Measurements from ENCODE around the gene MRPL49.

The MRPL49 gene

GRCh38 chr11:65103476-65103875 is 18.6 kb upstream of the MRPL49 start:
- DNase-seq = no peak

DNA sequence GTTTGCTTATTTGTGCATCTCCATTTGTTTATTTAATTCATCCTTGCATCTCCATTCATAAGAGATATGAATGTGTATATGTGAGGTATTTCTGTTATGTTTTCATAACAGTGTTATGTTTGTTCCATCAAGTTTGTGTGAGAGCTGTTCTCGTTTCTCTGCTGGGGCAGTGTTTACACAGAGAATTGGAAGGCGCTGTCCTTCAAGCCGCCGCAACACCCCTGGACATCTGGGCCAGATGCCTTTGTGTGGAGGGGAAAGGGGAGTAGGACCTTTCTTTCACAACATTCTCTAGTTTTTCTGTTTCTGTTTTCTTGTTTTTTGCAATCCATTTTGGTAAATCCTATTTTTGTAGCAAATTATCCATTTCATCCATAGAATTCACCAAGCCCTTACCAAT is 17.5 kb upstream of the MRPL49 start:
- DNase-seq = no peak

DNA sequence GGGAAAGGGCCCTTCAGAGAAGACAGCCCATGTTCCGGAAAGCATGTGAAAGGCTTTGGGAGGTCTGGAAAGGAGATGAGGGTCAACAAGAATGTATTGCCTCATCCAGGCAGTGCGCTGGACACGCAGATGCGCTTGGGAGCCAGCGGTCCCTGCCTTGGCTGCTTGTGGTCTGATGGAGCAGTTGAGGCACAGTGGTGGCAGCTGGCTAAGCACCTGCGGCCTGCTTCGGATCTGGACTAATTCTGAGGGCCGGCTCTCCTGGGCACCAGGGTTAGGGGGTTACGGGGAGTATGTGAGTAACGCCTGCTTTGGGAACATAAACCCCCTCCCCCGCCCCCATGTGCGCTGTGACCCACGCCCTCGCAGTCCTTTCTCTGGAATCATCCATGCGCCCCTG is 15.0 kb upstream of the MRPL49 start:
- no peak for DNase-seq

- no peak for DNase-seq
These were observed 14.2 kb upstream of the MRPL49 start for GRCh38 chr11:65107751-65108468.

GRCh38 chr11:65108469-65109123 is 13.5 kb upstream of the MRPL49 start:
- no peak for DNase-seq

DNA sequence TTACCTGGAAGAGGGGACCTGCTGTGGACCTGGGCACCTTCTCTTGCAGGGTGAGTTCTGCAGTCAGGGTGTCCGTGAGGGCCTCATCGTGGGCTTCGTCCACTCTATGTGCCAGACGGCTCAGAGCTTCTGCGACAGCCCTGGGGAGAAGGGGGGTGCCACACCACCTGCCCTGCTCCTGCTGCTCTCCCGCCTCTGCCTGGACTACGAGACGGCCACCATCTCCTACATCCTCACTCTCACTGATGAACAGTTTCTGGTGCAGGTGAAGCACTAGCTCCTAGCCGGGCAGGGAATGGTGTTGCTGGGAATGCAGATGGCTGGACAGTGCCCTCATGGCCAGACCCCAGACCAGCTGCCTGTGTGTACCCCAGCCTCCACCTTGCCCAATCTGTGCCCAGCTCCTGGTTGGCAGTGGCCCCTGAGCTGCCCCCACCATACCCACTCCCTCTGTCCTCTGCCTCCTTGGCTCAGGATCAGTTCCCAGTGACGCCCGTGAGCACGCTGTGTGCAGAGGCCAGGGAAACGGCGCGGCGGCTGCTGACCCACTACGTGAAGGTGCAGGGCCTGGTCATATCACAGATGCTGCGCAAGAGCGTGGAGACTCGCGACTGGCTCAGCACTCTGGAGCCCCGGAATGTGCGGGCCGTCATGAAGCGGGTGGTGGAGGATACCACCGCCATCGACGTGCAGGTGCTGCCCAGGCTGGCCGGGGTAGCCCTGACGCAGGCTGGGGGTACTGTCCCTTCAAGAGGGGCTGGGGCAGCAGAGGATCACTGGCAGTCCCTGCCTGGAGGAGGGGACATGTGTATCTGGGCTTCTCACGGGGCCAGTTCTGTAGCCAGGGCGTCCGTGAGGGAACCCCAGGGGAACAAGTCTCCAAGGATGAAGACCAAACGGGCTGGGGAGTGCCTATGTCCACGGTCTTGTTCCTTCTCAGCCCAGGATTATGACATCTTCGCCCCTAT is 12.6 kb upstream of the MRPL49 start:
- DNase-seq = no peak

DNA sequence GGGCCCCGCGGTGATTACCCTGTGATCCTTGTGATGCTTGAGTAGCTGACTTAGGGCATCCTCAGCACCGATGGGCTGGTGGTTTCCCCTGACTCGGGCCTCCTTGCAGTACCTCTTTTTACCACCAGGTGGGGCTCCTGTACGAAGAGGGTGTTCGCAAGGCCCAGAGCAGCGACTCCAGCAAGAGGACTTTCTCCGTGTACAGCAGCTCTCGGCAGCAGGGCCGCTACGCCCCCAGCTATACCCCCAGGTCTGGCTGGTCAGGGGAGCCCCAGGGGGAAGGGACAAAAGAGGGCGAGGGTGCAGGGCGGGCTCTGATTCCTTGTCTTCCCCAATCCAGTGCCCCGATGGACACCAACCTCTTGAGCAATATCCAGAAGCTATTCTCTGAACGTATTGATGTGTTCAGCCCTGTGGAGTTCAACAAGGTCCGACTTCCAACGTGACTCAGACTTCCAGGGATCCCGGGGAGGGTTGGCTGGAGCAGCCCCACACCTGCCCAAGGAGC is 11.7 kb upstream of the MRPL49 start:
- DNase-seq = peak; percentile 99

- DNase-seq = no peak
These were observed 10.9 kb upstream of the MRPL49 start for GRCh38 chr11:65111159-65111743.

GRCh38 chr11:65111744-65112545 is 10.2 kb upstream of the MRPL49 start, which contains the start of gene TM7SF2:
TM7SF2 (plus strand) TSS chr11:65111872; CDS start chr11:65112016, 144 bp downstream.
- DNase-seq = peak; percentile 95

DNA sequence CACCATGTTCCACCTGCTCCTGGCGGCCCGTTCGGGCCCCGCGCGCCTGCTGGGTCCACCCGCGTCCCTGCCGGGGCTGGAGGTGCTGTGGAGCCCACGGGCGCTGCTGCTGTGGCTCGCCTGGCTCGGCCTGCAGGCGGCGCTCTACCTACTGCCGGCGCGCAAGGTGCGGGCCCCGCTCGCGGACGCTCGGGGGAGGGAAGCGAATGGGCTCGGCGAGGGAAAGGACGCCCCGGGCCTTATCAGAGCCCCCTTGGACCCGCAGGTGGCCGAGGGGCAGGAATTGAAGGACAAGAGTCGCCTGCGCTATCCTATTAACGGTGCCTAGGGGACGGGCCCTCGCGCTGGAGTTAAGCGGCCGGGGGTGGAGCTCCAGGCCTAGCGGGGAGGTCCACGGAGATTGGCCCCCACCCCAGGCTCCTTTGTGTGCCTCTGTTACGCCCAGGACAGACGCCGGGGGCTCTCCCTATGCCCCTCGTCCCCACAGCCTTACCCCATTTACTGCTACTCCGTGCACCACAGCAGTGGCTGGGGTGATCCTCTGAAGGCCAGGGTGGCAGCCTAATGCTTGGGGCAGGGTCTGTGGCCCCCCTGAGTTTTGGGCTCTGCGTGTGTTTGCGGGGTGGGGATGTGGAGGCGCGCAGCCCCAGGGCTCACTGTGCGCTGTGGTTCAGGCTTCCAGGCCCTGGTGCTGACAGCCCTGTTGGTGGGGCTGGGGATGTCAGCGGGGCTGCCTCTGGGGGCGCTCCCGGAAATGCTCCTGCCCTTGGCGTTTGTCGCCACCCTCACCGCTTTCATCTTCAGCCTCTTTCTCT is 9.4 kb upstream of the MRPL49 start:
- DNase-seq = peak; percentile 79

GRCh38 chr11:65113361-65113756 is 8.8 kb upstream of the MRPL49 start:
- no peak for DNase-seq

GRCh38 chr11:65113839-65114238 is 8.3 kb upstream of the MRPL49 start:
- no peak for DNase-seq

- DNase-seq = no peak
These were observed 7.5 kb upstream of the MRPL49 start for GRCh38 chr11:65114538-65115171.

DNA sequence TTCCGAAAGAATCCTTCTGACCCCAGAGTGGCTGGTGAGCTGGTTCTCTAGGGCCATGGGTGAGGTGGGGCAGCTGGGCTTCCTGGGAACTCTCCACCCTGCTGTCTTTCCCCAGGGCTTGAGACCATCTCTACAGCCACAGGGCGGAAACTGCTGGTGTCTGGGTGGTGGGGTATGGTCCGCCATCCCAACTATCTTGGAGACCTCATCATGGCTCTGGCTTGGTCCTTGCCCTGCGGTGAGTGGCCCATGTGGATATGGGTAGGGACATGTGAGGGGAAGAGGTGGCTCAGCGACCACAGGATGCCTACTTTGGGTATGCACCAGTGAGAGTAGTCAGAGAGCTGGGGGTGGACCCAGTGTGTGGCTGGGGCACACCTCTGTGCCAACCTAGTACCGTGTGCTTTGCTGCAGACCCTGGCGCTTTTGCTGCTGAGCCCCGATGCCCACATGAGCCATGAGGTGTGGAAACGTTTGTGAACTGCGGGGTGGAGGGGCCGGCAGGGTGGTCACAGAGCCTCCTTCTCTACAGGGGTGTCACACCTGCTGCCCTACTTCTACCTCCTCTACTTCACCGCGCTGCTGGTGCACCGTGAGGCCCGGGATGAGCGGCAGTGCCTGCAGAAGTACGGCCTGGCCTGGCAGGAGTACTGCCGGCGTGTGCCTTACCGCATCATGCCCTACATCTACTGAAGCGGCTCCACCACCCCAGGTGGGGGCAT is 6.6 kb upstream of the MRPL49 start:
- no peak for DNase-seq

DNA sequence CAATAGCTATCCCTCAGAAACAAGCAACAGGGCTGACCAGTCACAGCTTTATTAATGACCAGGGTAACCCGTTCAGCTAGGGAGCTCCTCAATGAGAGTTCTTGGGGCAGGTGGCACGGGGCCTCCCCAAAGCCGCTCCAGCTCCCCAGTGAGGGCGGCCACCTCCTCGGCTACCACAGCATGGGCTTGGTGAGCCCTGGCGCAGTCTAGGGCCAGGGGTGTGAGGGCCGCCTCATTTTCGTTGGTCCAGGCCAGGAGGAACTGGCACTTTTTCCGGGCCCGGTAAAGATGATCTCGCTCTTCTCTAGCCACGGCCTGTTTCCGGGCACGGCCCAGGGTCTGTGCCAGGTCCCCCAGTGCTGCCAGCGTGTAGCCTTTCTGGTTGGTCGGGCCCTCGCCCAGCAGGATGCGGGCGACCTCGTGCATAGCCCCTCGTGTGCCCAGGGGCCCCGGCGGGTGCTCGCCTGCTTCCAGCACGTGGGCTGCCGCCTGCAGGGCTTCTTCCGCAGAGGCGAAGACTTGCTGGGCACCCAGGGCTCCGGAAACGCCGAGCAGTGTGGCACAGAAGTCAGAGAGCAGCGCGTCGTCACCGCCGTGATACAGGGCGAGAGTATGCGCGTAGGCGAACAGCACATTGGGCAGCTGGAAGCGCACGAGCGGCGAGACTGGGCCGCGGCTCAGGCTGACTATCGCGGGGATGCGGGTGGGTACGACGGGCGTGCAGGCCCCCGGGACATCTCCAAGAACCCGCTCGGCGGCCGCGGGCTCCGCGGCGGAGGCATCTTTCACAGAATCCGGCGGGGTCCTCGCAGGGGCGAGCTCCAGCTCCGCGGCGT is 5.5 kb upstream of the MRPL49 start:
- DNase-seq = peak; percentile 62

GRCh38 chr11:65117206-65118096 is 4.7 kb upstream of the MRPL49 start, which contains the start of gene ZNHIT2:
ZNHIT2 (minus strand) TSS chr11:65117701; CDS start chr11:65117653, 48 bp downstream.
- DNase-seq = peak; percentile 100

GRCh38 chr11:65118097-65118837 is 3.9 kb upstream of the MRPL49 start:
- DNase-seq = no peak

All from activated CD4-positive, CD25-positive, alpha-beta regulatory T cell treated with anti-CD3 and anti-CD28 coated beads, Interleukin-2, amount 50 U/mL, for 72 hours (primary cell).